HG02763 (cell line): ENCODE data around the gene RAB7B.

Source experiments
- ATAC-seq: cut with Tn5 transposase; IDR thresholded peaks from one replicate; pipeline ENCODE4 v1.9.1; 2021; ENCODE audit warnings: mild to moderate bottlenecking, moderate library complexity; ENCODE audit not compliant: unreplicated experiment

The RAB7B gene

GRCh38 chr1:205975387-205975998, 27.7 kb downstream of the RAB7B start:
- ATAC-seq = no peak

- ATAC-seq = no peak
Measured at GRCh38 chr1:205974712-205975111, 28.5 kb downstream of the RAB7B start.

GRCh38 chr1:205973377-205974232, 29.6 kb downstream of the RAB7B start:
- no peak for ATAC-seq

GRCh38 chr1:205972491-205973168, 30.6 kb downstream of the RAB7B start:
- no peak for ATAC-seq

- no peak for ATAC-seq
Measured at GRCh38 chr1:205972081-205972480, 31.1 kb downstream of the RAB7B start.

GRCh38 chr1:205971082-205971481, 32.1 kb downstream of the RAB7B start:
- ATAC-seq = no peak

GRCh38 chr1:205970486-205970885, 32.7 kb downstream of the RAB7B start:
- ATAC-seq = no peak

GRCh38 chr1:205969229-205969628, 34.0 kb downstream of the RAB7B start:
- no peak for ATAC-seq

- no peak for ATAC-seq
Measured at GRCh38 chr1:205967554-205968335, 35.5 kb downstream of the RAB7B start.

GRCh38 chr1:205965036-205965884, 37.9 kb downstream of the RAB7B start:
- ATAC-seq = no peak

- ATAC-seq = no peak
Measured at GRCh38 chr1:205963352-205964155, 39.6 kb downstream of the RAB7B start.

GRCh38 chr1:205962821-205963221, 40.4 kb downstream of the RAB7B start:
- ATAC-seq = no peak

GRCh38 chr1:205961991-205962820, 41.0 kb downstream of the RAB7B start:
- no peak for ATAC-seq

GRCh38 chr1:205961405-205961804, 41.8 kb downstream of the RAB7B start:
- no peak for ATAC-seq

GRCh38 chr1:205959789-205960188, 43.4 kb downstream of the RAB7B start:
- ATAC-seq = no peak

GRCh38 chr1:205955499-205955898, 47.7 kb downstream of the RAB7B start:
- no peak for ATAC-seq

GRCh38 chr1:205954819-205955404, 48.3 kb downstream of the RAB7B start:
- ATAC-seq = no peak

GRCh38 chr1:205951746-205952145, 51.4 kb downstream of the RAB7B start:
- ATAC-seq = no peak
